ENCODE measurements around the gene SERTAD1.

The SERTAD1 gene

GRCh38 chr19:40422748-40423566 is 2.8 kb downstream of the SERTAD1 start:
- intact Hi-C loops (cut with DNase I; ENCODE audit: low total_unique reads) = no loop called here
- Histone ChIP-seq H3K4me3 (peak overlapping the region in 1 of 2 donors; percentile 79), H3K4me1 (peaks cover 0 to 44% (median 36%) of the 10 kb centered on the region in 4 donors), H3K27ac (peak overlapping the region; percentile 94 to 98), H3K27me3 (peaks cover 0 to 3% of the 10 kb centered on the region in 2 donors), H3K36me3 (peaks cover 10 to 13% (median 11%) of the 10 kb centered on the region in 3 donors), H3K9me3 (no peaks in the 10 kb centered on the region)
- TF ChIP-seq, protein P1, sequence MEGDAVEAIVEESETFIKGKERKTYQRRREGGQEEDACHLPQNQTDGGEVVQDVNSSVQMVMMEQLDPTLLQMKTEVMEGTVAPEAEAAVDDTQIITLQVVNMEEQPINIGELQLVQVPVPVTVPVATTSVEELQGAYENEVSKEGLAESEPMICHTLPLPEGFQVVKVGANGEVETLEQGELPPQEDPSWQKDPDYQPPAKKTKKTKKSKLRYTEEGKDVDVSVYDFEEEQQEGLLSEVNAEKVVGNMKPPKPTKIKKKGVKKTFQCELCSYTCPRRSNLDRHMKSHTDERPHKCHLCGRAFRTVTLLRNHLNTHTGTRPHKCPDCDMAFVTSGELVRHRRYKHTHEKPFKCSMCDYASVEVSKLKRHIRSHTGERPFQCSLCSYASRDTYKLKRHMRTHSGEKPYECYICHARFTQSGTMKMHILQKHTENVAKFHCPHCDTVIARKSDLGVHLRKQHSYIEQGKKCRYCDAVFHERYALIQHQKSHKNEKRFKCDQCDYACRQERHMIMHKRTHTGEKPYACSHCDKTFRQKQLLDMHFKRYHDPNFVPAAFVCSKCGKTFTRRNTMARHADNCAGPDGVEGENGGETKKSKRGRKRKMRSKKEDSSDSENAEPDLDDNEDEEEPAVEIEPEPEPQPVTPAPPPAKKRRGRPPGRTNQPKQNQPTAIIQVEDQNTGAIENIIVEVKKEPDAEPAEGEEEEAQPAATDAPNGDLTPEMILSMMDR (IDR thresholded peaks at IDR 0.05) = no peak
- DNase-seq = no peak

DNA sequence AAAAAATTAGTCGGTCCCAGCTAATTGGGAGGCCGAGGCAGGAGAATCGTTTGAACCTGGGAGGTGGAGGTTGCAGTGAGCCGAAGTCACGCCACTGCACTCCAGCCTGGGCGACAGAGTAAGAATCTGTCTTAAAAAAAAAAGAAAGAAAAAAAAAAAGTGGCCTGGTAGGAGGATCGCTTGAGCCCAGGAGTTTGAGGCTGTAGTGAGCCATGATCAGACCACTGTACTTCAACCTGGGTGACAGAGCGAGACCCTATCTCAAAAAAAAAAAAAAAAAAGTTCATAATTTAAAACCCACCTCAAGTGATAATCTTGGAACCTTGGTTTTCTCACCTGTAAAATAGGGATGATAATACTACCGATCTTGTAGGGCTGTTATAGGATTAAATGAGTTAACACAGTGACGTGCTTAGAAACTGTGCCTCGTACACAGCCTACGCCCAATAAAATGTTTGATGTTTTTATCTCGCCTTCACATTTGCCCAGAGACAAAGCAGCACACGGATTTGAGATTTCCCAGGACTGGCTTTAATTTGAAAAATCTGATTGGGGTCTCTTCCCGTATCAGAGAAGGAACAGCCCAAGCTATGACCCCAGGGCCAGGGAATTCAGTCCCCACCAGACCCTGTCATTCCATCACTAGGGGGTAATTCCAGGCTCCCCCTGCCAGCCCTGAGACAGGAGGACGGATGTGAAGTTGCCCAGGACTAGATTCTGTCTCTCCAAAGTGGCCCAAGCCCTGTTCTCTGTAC is 3.6 kb downstream of the SERTAD1 start:
- H3K4me1 ChIP-seq = peaks cover 0 to 44% (median 36%) of the 10 kb centered on the region in 4 donors
- H3K36me3 ChIP-seq = peaks cover 10 to 13% (median 11%) of the 10 kb centered on the region in 3 donors
- intact Hi-C loops (cut with DNase I; ENCODE audit: low total_unique reads) = no loop called here
- peaks cover 0 to 3% of the 10 kb centered on the region in 2 donors for H3K27me3 ChIP-seq
- no peaks in the 10 kb centered on the region for H3K9me3 ChIP-seq
- H3K4me3 ChIP-seq = peak overlapping the region; percentile 54 to 60
- TF ChIP-seq, protein P1 (IDR thresholded peaks at IDR 0.05) = no peak
- DNase-seq = no peak
- H3K27ac ChIP-seq = peak overlapping the region; percentile 94 to 98

- Histone ChIP-seq H3K9me3 (no peaks in the 10 kb centered on the region), H3K36me3 (peaks cover 10 to 13% (median 11%) of the 10 kb centered on the region in 3 donors), H3K4me3 (peak overlapping the region; percentile 54 to 60), H3K4me1 (peaks cover 0 to 39% (median 34%) of the 10 kb centered on the region in 4 donors), H3K27me3 (peaks cover 0 to 3% of the 10 kb centered on the region in 2 donors), H3K27ac (peak overlapping the region; percentile 94 to 98)
- peak; percentile 92 to 98 for DNase-seq
- intact Hi-C loops (cut with DNase I; ENCODE audit: low total_unique reads) = no loop called here
- TF ChIP-seq, protein P1 (IDR thresholded peaks at IDR 0.05) = peak; percentile 88 to 90
Measured at GRCh38 chr19:40420766-40421765, 4.7 kb downstream of the SERTAD1 start.

DNA sequence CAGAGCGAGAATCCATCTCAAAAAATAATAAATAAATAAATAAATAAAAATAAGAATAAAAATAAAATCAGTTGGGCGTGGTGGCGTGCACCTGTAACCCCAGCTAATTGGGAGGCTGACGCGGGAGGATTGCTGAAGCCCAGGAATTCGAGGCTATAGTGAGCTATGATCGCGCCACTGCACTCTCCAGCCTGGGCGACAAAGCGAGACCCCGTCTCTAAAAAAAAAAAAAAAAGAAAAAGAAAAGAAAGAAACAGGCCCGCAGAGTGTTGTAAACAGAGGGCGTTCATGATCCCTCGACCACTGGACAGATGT is 5.4 kb downstream of the SERTAD1 start:
- peaks cover 10 to 13% (median 11%) of the 10 kb centered on the region in 3 donors for H3K36me3 ChIP-seq
- H3K4me1 ChIP-seq = peaks cover 0 to 39% (median 34%) of the 10 kb centered on the region in 4 donors
- H3K9me3 ChIP-seq = no peaks in the 10 kb centered on the region
- no peak for DNase-seq
- TF ChIP-seq, protein P1 (IDR thresholded peaks at IDR 0.05) = no peak
- peak overlapping the region; percentile 54 to 60 for H3K4me3 ChIP-seq
- peak overlapping the region; percentile 94 to 98 for H3K27ac ChIP-seq
- no peaks in the 10 kb centered on the region for H3K27me3 ChIP-seq
- intact Hi-C loops (cut with DNase I; ENCODE audit: low total_unique reads) = no loop called here

- TF ChIP-seq, protein P1 (IDR thresholded peaks at IDR 0.05) = no peak
- intact Hi-C loops (cut with DNase I; ENCODE audit: low total_unique reads) = loop anchor here (2.0 to 5.0 kb wide), 2 partner anchors 27 to 67 kb away; no protein-coding TSS in a partner anchor
- no peak overlapping the region for H3K27ac ChIP-seq
- no peaks in the 10 kb centered on the region for H3K9me3 ChIP-seq
- no peaks in the 10 kb centered on the region for H3K27me3 ChIP-seq
- peaks cover 0 to 39% (median 34%) of the 10 kb centered on the region in 4 donors for H3K4me1 ChIP-seq
- no peak for DNase-seq
- peaks cover 10 to 13% (median 11%) of the 10 kb centered on the region in 3 donors for H3K36me3 ChIP-seq
- H3K4me3 ChIP-seq = no peak overlapping the region
Measured at GRCh38 chr19:40419780-40420179, 6.0 kb downstream of the SERTAD1 start.

Measured in tibial artery (tissue), 4 donors.